BLaER1 (cell line): ENCODE results near the gene TBK1.

Experiments used
- H3K27ac ChIP-seq: shearing (Covaris generic); formaldehyde crosslinking; 2 replicates; pipeline ENCODE4 v1.8.1; 2022
- H3K27me3 ChIP-seq: shearing (Covaris generic); formaldehyde crosslinking; 2 replicates; pipeline ENCODE4 v1.8.1; 2022
- H3K36me3 ChIP-seq: shearing (Covaris generic); formaldehyde crosslinking; 2 replicates; pipeline ENCODE4 v1.8.1; 2022
- H3K4me1 ChIP-seq: shearing (Covaris generic); formaldehyde crosslinking; 2 replicates; pipeline ENCODE4 v1.8.1; 2022
- H3K4me2 ChIP-seq: shearing (Covaris generic); formaldehyde crosslinking; 2 replicates; pipeline ENCODE4 v1.8.1; 2022
- H3K4me3 ChIP-seq: shearing (Covaris generic); formaldehyde crosslinking; 2 replicates; pipeline ENCODE4 v1.8.1; 2022
- H3K9ac ChIP-seq: shearing (Covaris generic); formaldehyde crosslinking; 2 replicates; pipeline ENCODE4 v1.8.1; 2022
- H3K9me3 ChIP-seq: shearing (Covaris generic); formaldehyde crosslinking; 2 replicates; pipeline ENCODE4 v1.8.1; 2022
- H4K20me1 ChIP-seq: shearing (Covaris generic); formaldehyde crosslinking; 2 replicates; pipeline ENCODE4 v1.8.1; 2022
- Cebpa-rat ChIP-seq: shearing (Covaris generic); IDR thresholded peaks from 2 replicates; pipeline ENCODE4 v1.8.1; 2022

TBK1 gene

GRCh38 chr12:64451687-64452558 is at the start of gene TBK1:
Gene TBK1 (plus strand): TSS chr12:64452120. CDS start chr12:64455871, 3,751 bp downstream.
- peaks cover 14% of the 10 kb centered on the region; the same call in 1 of the 2 replicates for H4K20me1 ChIP-seq
- no peaks in the 10 kb centered on the region for H3K9me3 ChIP-seq
- peaks cover 23% of the 10 kb centered on the region for H3K4me1 ChIP-seq
- peak within 1 kb of the TSS; percentile 88 for H3K4me3 ChIP-seq
- H3K27me3 ChIP-seq, result no peaks in the 10 kb centered on the region
- H3K9ac ChIP-seq, result peak within 1 kb of the TSS; percentile 89
- peaks cover 29% of the 10 kb centered on the region for H3K36me3 ChIP-seq
- TF ChIP-seq Cebpa-rat, result no peak
- H3K4me2 ChIP-seq, result peak within 1 kb of the TSS; percentile 86
- H3K27ac ChIP-seq, result peak within 1 kb of the TSS; percentile 91

- TF ChIP-seq Cebpa-rat, result no peak
- H3K4me1 ChIP-seq, result peaks cover 23% of the 10 kb centered on the region
- H3K27ac ChIP-seq, result no peak overlapping the region
- no peak overlapping the region for H3K9ac ChIP-seq
- no peaks in the 10 kb centered on the region for H3K9me3 ChIP-seq
- H3K4me2 ChIP-seq, result no peak overlapping the region
- peaks cover 8% of the 10 kb centered on the region for H4K20me1 ChIP-seq
- no peaks in the 10 kb centered on the region for H3K36me3 ChIP-seq
- H3K4me3 ChIP-seq, result no peak overlapping the region
- H3K27me3 ChIP-seq, result no peaks in the 10 kb centered on the region
Measured at GRCh38 chr12:64402181-64402580, 49.7 kb upstream of the TBK1 start.

GRCh38 chr12:64403707-64404469 is 48.0 kb upstream of the TBK1 start, which contains the start of gene XPOT:
Gene XPOT (plus strand): TSS chr12:64404392. CDS start chr12:64410036, 5,644 bp downstream.
- Histone ChIP-seq H3K36me3 (peaks cover 11% of the 10 kb centered on the region; the same call in 1 of the 2 replicates), H3K27ac (peak within 1 kb of the TSS; percentile 99), H3K4me3 (peak within 1 kb of the TSS; percentile 84), H3K9me3 (no peaks in the 10 kb centered on the region), H3K4me1 (peaks cover 35% of the 10 kb centered on the region), H3K9ac (peak within 1 kb of the TSS; percentile 98), H4K20me1 (peaks cover 25% of the 10 kb centered on the region), H3K4me2 (peak within 1 kb of the TSS; percentile 82), H3K27me3 (no peaks in the 10 kb centered on the region)
- no peak for TF ChIP-seq Cebpa-rat

- TF ChIP-seq Cebpa-rat, result peak; percentile 53; the same call in 1 of the 2 replicates
- peak overlapping the region; percentile 99 for H3K27ac ChIP-seq
- peak overlapping the region; percentile 76 for H3K4me2 ChIP-seq
- no peaks in the 10 kb centered on the region for H3K27me3 ChIP-seq
- peaks cover 35% of the 10 kb centered on the region for H3K4me1 ChIP-seq
- H3K9me3 ChIP-seq, result no peaks in the 10 kb centered on the region
- peaks cover 33% of the 10 kb centered on the region for H4K20me1 ChIP-seq
- peaks cover 18% of the 10 kb centered on the region; the same call in 1 of the 2 replicates for H3K36me3 ChIP-seq
- peak overlapping the region; percentile 84 for H3K4me3 ChIP-seq
- H3K9ac ChIP-seq, result peak overlapping the region; percentile 98
Measured at GRCh38 chr12:64404470-64405256, 47.3 kb upstream of the TBK1 start.

- H4K20me1 ChIP-seq, result peaks cover 50% of the 10 kb centered on the region
- no peaks in the 10 kb centered on the region for H3K27me3 ChIP-seq
- no peak for TF ChIP-seq Cebpa-rat
- H3K4me3 ChIP-seq, result no peak overlapping the region
- H3K27ac ChIP-seq, result no peak overlapping the region
- H3K9me3 ChIP-seq, result no peaks in the 10 kb centered on the region
- 0 out of 2 replicates have a peak overlapping the region, but pooled peaks have one; percentile 76 for H3K4me2 ChIP-seq
- H3K4me1 ChIP-seq, result peaks cover 35% of the 10 kb centered on the region
- H3K9ac ChIP-seq, result no peak overlapping the region
- peaks cover 46% of the 10 kb centered on the region for H3K36me3 ChIP-seq
Measured at GRCh38 chr12:64407342-64408223, 44.3 kb upstream of the TBK1 start.

GRCh38 chr12:64411427-64411826 is 40.5 kb upstream of the TBK1 start:
- no peak overlapping the region for H3K27ac ChIP-seq
- H3K27me3 ChIP-seq, result no peaks in the 10 kb centered on the region
- no peak overlapping the region for H3K4me2 ChIP-seq
- TF ChIP-seq Cebpa-rat, result no peak
- H4K20me1 ChIP-seq, result peaks cover 88% of the 10 kb centered on the region
- no peak overlapping the region for H3K9ac ChIP-seq
- no peak overlapping the region for H3K4me3 ChIP-seq
- no peaks in the 10 kb centered on the region for H3K9me3 ChIP-seq
- H3K4me1 ChIP-seq, result peaks cover 19% of the 10 kb centered on the region
- H3K36me3 ChIP-seq, result peaks cover 84% of the 10 kb centered on the region

- Histone ChIP-seq H3K9me3 (no peaks in the 10 kb centered on the region), H3K4me3 (no peak overlapping the region), H3K4me1 (peaks cover 9% of the 10 kb centered on the region; the same call in 1 of the 2 replicates), H3K4me2 (no peak overlapping the region), H3K27ac (no peak overlapping the region), H3K27me3 (no peaks in the 10 kb centered on the region), H3K36me3 (peaks cover 95% of the 10 kb centered on the region), H3K9ac (no peak overlapping the region), H4K20me1 (peaks cover 88% of the 10 kb centered on the region)
- TF ChIP-seq Cebpa-rat, result no peak
Measured at GRCh38 chr12:64412459-64412858, 39.5 kb upstream of the TBK1 start.

- Histone ChIP-seq H3K4me1 (no peaks in the 10 kb centered on the region), H3K36me3 (peaks cover 98% of the 10 kb centered on the region), H3K9me3 (no peaks in the 10 kb centered on the region), H3K9ac (no peak overlapping the region), H3K27me3 (no peaks in the 10 kb centered on the region), H3K27ac (no peak overlapping the region), H4K20me1 (peaks cover 82% of the 10 kb centered on the region), H3K4me3 (no peak overlapping the region), H3K4me2 (no peak overlapping the region)
- TF ChIP-seq Cebpa-rat, result no peak
Measured at GRCh38 chr12:64413884-64414283, 38.0 kb upstream of the TBK1 start.
